Activated CD4-positive, alpha-beta T cell treated with anti-CD3 and anti-CD28 coated beads for 36 hours (primary cell): ENCODE measurements around the gene DAPK3. TPM values are rescaled to one million over a fixed set of nuclear protein-coding genes. Genes with fewer than 3 reads are reported as not detected.
A peak's percentile ranks its signal among the peaks of the same experiment; 100 is the strongest.
"Not testable (repeated sequence)": the region's sequence is repeated elsewhere in the genome, so short reads cannot be mapped to it uniquely, and the experiment has no call there.

ENCODE experiments used
- ATAC-seq: fragments of 200-7000 bp; cut with Tn5 transposase; one replicate; pipeline ENCODE4 v1.10.0; 2021; ENCODE audit warnings: mild to moderate bottlenecking, moderate library complexity
- CTCF ChIA-PET: fragments of 350-600 bp; sonication (Branson Sonifier 250); formaldehyde crosslinking; loops from one replicate; lab custom pipeline; 2021; ENCODE audit warnings: antibody characterized with exemption; lab: Charles Lee
- POLR2A ChIA-PET: fragments of 350-600 bp; sonication (Branson Sonifier 250); formaldehyde crosslinking; loops from one replicate; lab custom pipeline; 2021; ENCODE audit warnings: antibody characterized with exemption, inconsistent platforms; lab: Charles Lee
- DNase-seq: peaks from one replicate; pipeline ENCODE4 v3.0.0-alpha.2; 2020
- H3K27ac Mint-ChIP-seq: one replicate; pipeline ENCODE4 v1.8.0; 2021; ENCODE audit warnings: mixed read lengths
- H3K27me3 Mint-ChIP-seq: one replicate; pipeline ENCODE4 v1.8.0; 2021; ENCODE audit warnings: mixed read lengths
- H3K36me3 Mint-ChIP-seq: one replicate; pipeline ENCODE4 v1.8.0; 2021; ENCODE audit warnings: low read depth, mixed read lengths
- H3K4me1 Mint-ChIP-seq: one replicate; pipeline ENCODE4 v1.8.0; 2021; ENCODE audit warnings: mixed read lengths
- H3K4me3 Mint-ChIP-seq: one replicate; pipeline ENCODE4 v1.8.0; 2021; ENCODE audit warnings: mild to moderate bottlenecking, moderate library complexity, mixed read lengths
- H3K9me3 Mint-ChIP-seq: one replicate; pipeline ENCODE4 v1.8.0; 2021; ENCODE audit warnings: low read depth, mixed read lengths
- intact Hi-C, 2 experiments: fragments of 100-400 bp; cut with DNase I in 1 of 2; cut with micrococcal nuclease in 1 of 2; formaldehyde crosslinking; loops; one replicate each; pipeline versions ENCODE4 v1.14.2 to v1.15.1; 2022 to 2024; cut with DNase I, micrococcal nuclease
- total RNA-seq, 2 experiments: library from RNA; stranded (reverse); gene quantifications; one replicate each; pipeline ENCODE4 v1.2.3, GENCODE V29; 2021

Gene DAPK3
- total RNA-seq, 2 experiments from 2014 or later = 26.7 to 27.6 TPM

GRCh38 chr19:3998667-3999412, 27.9 kb upstream of the DAPK3 start:
- POLR2A ChIA-PET, DNase-seq, H3K4me1 Mint-ChIP-seq, CTCF ChIA-PET, H3K27me3 Mint-ChIP-seq, intact Hi-C loops, H3K4me3 Mint-ChIP-seq, H3K36me3 Mint-ChIP-seq, ATAC-seq, H3K9me3 Mint-ChIP-seq, H3K27ac Mint-ChIP-seq: not testable (repeated sequence)

- ATAC-seq = no peak
- intact Hi-C loops = no loop called here
- Mint-ChIP-seq H3K4me1 (peaks cover 3% of the 10 kb centered on the region), H3K4me3 (no peak overlapping the region), H3K9me3 (no peaks in the 10 kb centered on the region), H3K27me3 (no peaks in the 10 kb centered on the region), H3K36me3 (no peaks in the 10 kb centered on the region), H3K27ac (no peak overlapping the region)
- CTCF ChIA-PET = interaction anchor here (0.8 to 1.3 kb wide), 2 partner anchors 12 to 177 kb away, joined by 3 read pairs; partner anchors contain the start of gene PIAS4
- no peak for DNase-seq
- POLR2A ChIA-PET = no interaction called here
These were observed 24.7 kb upstream of the DAPK3 start for GRCh38 chr19:3995607-3996006.

- peaks cover 24% of the 10 kb centered on the region for H3K4me1 Mint-ChIP-seq
- intact Hi-C loops = loop anchor here (1.0 to 5.0 kb wide), 8 partner anchors 17 to 482 kb away; partner anchors contain the start of genes PIAS4 (in 2 of the 2), ANKRD24 (in 1 of the 2), HDGFL2 (in 1 of the 2) and MAP2K2 (in 1 of the 2)
- ATAC-seq (no peak), DNase-seq (no peak)
- H3K36me3 Mint-ChIP-seq = no peaks in the 10 kb centered on the region
- ChIA-PET CTCF (interaction anchor here (1.3 to 1.5 kb wide), 4 partner anchors 10 to 113 kb away, joined by 3 to 5 read pairs (median 4); no protein-coding TSS in a partner anchor), POLR2A (interaction anchor here (0.5 to 0.6 kb wide), 2 partner anchors 13 to 31 kb away, joined by 3 to 8 read pairs; no protein-coding TSS in a partner anchor)
- H3K4me3 Mint-ChIP-seq = peak overlapping the region; percentile 11
- H3K27ac Mint-ChIP-seq = peak overlapping the region; percentile 73
- no peaks in the 10 kb centered on the region for H3K9me3 Mint-ChIP-seq
- no peaks in the 10 kb centered on the region for H3K27me3 Mint-ChIP-seq
These were observed 19.9 kb upstream of the DAPK3 start for GRCh38 chr19:3990815-3991117.

GRCh38 chr19:3987619-3988371, 16.9 kb upstream of the DAPK3 start:
- Mint-ChIP-seq H3K9me3 (no peaks in the 10 kb centered on the region), H3K27me3 (no peaks in the 10 kb centered on the region), H3K27ac (peak overlapping the region; percentile 80), H3K4me3 (peak overlapping the region; percentile 87), H3K4me1 (peaks cover 43% of the 10 kb centered on the region), H3K36me3 (peaks cover 26% of the 10 kb centered on the region)
- intact Hi-C loops = loop anchor here (1.0 to 10.0 kb wide), 8 partner anchors 17 to 1697 kb away; partner anchors contain the start of genes DAPK3 (in 1 of the 2), DPP9 (in 1 of the 2), HMG20B (in 1 of the 2) and HSD11B1L (in 1 of the 2)
- ATAC-seq = peak; percentile 42
- peak; percentile 94 for DNase-seq
- POLR2A ChIA-PET = interaction anchor here (0.7 to 1.5 kb wide), 8 partner anchors 8 to 1716 kb away, joined by 3 to 9 read pairs (median 5); partner anchors contain the start of genes DAPK3, EBI3 and PIAS4
- CTCF ChIA-PET = interaction anchor here (0.5 to 2.0 kb wide), 18 partner anchors 9 to 484 kb away, joined by 3 to 12 read pairs (median 4); partner anchors contain the start of genes EBI3, MRPL54 and PIAS4

- peak; percentile 80 for DNase-seq
- H3K4me3 Mint-ChIP-seq = peak overlapping the region; percentile 87
- ATAC-seq = peak; percentile 44
- peaks cover 52% of the 10 kb centered on the region for H3K4me1 Mint-ChIP-seq
- H3K27me3 Mint-ChIP-seq = no peaks in the 10 kb centered on the region
- intact Hi-C loops = loop anchor here (1.0 to 10.0 kb wide), 11 partner anchors 16 to 1698 kb away; partner anchors contain the start of genes DAPK3 (in 1 of the 2), DPP9 (in 1 of the 2), HMG20B (in 1 of the 2) and HSD11B1L (in 1 of the 2)
- peaks cover 39% of the 10 kb centered on the region for H3K36me3 Mint-ChIP-seq
- H3K27ac Mint-ChIP-seq = peak overlapping the region; percentile 94
- CTCF ChIA-PET = interaction anchor here (0.9 to 1.7 kb wide), 9 partner anchors 11 to 216 kb away, joined by 3 to 11 read pairs (median 5); partner anchors contain the start of gene DAPK3
- POLR2A ChIA-PET = interaction anchor here (1.5 kb wide), 1 partner anchor 21 kb away, joined by 6 read pairs; the partner anchor contains the start of gene PIAS4
- H3K9me3 Mint-ChIP-seq = no peaks in the 10 kb centered on the region
These were observed 15.6 kb upstream of the DAPK3 start for GRCh38 chr19:3986260-3987041.

- DNase-seq = no peak
- Mint-ChIP-seq H3K9me3 (no peaks in the 10 kb centered on the region), H3K4me3 (peak overlapping the region; percentile 87), H3K36me3 (peaks cover 45% of the 10 kb centered on the region), H3K4me1 (peaks cover 55% of the 10 kb centered on the region), H3K27ac (peak overlapping the region; percentile 94), H3K27me3 (no peaks in the 10 kb centered on the region)
- ATAC-seq = no peak
- POLR2A ChIA-PET = interaction anchor here (0.6 to 2.8 kb wide), 9 partner anchors 10 to 491 kb away, joined by 3 to 30 read pairs (median 3); partner anchors contain the start of genes DAPK3 and PIAS4
- CTCF ChIA-PET = interaction anchor here (0.6 to 1.7 kb wide), 11 partner anchors 10 to 359 kb away, joined by 3 to 11 read pairs (median 5); partner anchors contain the start of gene DAPK3
- intact Hi-C loops = loop anchor here (1.0 to 10.0 kb wide), 19 partner anchors 14 to 1699 kb away; partner anchors contain the start of genes DAPK3 (in 2 of the 2), ZBTB7A (in 2 of the 2), ANKRD24 (in 1 of the 2) and APBA3 (in 1 of the 2)
These were observed 14.9 kb upstream of the DAPK3 start for GRCh38 chr19:3985643-3986259.

- Mint-ChIP-seq H3K4me3 (peak within 1 kb of the TSS; percentile 87), H3K36me3 (peaks cover 50% of the 10 kb centered on the region), H3K27me3 (no peaks in the 10 kb centered on the region), H3K9me3 (no peaks in the 10 kb centered on the region), H3K4me1 (peaks cover 52% of the 10 kb centered on the region), H3K27ac (peak within 1 kb of the TSS; percentile 94)
- DNase-seq = peak; percentile 94
- intact Hi-C loops = loop anchor here (1.0 to 10.0 kb wide), 14 partner anchors 14 to 1700 kb away; partner anchors contain the start of genes ZBTB7A (in 2 of the 2), ANKRD24 (in 1 of the 2), APBA3 (in 1 of the 2) and CACTIN (in 1 of the 2)
- CTCF ChIA-PET = interaction anchor here (0.6 to 1.7 kb wide), 10 partner anchors 14 to 360 kb away, joined by 3 to 11 read pairs (median 5); partner anchors contain the start of gene DAPK3
- POLR2A ChIA-PET = interaction anchor here (0.6 to 2.8 kb wide), 9 partner anchors 9 to 490 kb away, joined by 3 to 30 read pairs (median 3); partner anchors contain the start of genes DAPK3 and PIAS4
- peak; percentile 45 for ATAC-seq
These were observed 14.2 kb upstream of the DAPK3 start, which contains the start of gene EEF2 for GRCh38 chr19:3984908-3985642. Gene EEF2, minus strand, starts transcription at chr19:3985463. Its CDS starts 83 bp downstream, at chr19:3985380.

- Mint-ChIP-seq H3K4me3 (peak overlapping the region; percentile 87), H3K36me3 (peaks cover 54% of the 10 kb centered on the region), H3K27ac (peak overlapping the region; percentile 94), H3K9me3 (no peaks in the 10 kb centered on the region), H3K27me3 (no peaks in the 10 kb centered on the region), H3K4me1 (peaks cover 54% of the 10 kb centered on the region)
- POLR2A ChIA-PET = interaction anchor here (1.0 to 2.8 kb wide), 3 partner anchors 9 to 23 kb away, joined by 3 to 30 read pairs (median 25); partner anchors contain the start of genes DAPK3 and PIAS4
- DNase-seq (no peak), ATAC-seq (no peak)
- intact Hi-C loops = loop anchor here in 1 of 2 experiments (2.0 to 10.0 kb wide), 2 partner anchors 358 to 1700 kb away; partner anchors contain the start of genes CACTIN, HSD11B1L and MICOS13
- CTCF ChIA-PET = no interaction called here
These were observed 13.6 kb upstream of the DAPK3 start for GRCh38 chr19:3984584-3984907.
